IPS-18c (cell line): Measurements from ENCODE around the gene CEP164.

Experiments used
- H3K4me3 ChIP-seq: 2 replicates; pipeline ENCODE4 v1.7.0; 2013; ENCODE audit warnings: low read depth, mild to moderate bottlenecking, low read length, moderate library complexity; ENCODE audit not compliant: insufficient read depth
- H3K9me3 ChIP-seq: one replicate; pipeline ENCODE4 v1.6.1; 2013; ENCODE audit warnings: mild to moderate bottlenecking, low read length, moderate library complexity; ENCODE audit not compliant: control insufficient read depth, insufficient read depth

The CEP164 gene

GRCh38 chr11:117457031-117457785 is 129.6 kb downstream of the CEP164 start:
- Histone ChIP-seq H3K4me3 (no peak overlapping the region), H3K9me3 (no peaks in the 10 kb centered on the region)

- Histone ChIP-seq H3K9me3 (no peaks in the 10 kb centered on the region), H3K4me3 (no peak overlapping the region)
Measured at GRCh38 chr11:117457835-117458234, 130.2 kb downstream of the CEP164 start.

- Histone ChIP-seq H3K9me3 (no peaks in the 10 kb centered on the region), H3K4me3 (no peak overlapping the region)
Measured at GRCh38 chr11:117458275-117459122, 130.8 kb downstream of the CEP164 start.

DNA sequence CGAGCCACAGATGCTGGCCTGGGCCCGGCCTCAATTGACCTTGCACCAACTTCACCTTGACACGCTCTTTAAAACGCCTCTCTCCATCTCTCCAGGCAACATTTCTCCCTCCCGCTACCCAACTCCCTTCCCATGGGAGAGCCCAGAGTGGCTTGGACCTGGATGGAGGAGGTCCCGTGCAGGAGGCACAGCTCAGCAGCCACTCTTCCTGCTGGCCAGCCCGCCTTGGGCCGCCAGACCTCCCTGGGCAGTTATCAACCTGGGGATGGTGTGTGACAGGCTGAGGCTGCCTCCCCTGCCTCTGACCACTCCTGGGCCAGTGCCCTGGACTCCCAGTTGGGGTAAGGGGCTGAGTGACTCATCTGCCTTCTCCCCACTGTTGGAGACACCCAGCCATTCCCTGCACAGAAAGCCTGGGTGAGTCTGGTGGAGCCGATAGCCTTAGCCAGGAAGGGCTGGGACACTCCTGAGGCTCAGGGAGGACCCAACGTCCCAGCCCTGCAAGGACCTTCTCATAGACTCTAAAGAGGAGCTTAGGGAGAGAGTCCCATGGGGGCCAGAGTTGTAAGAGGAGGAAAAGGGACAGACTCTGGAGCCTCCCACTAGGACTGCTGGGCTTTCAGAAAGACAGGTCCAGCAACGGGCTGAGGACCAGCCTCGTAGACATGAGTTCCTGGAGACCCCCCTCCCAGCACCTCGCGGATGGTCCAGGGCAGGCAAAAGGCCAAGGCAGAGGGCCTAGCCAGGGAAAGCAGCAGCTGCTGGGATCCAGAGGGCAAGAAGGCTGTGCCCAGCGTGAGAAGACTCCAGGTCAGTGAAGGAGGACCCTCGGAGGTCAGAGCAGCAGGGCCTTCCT is 131.7 kb downstream of the CEP164 start:
- no peaks in the 10 kb centered on the region for H3K9me3 ChIP-seq
- H3K4me3 ChIP-seq = no peak overlapping the region

GRCh38 chr11:117459979-117460300 is 132.3 kb downstream of the CEP164 start:
- Histone ChIP-seq H3K4me3 (no peak overlapping the region), H3K9me3 (no peaks in the 10 kb centered on the region)

GRCh38 chr11:117461396-117462182 is 133.9 kb downstream of the CEP164 start:
- no peak overlapping the region for H3K4me3 ChIP-seq
- H3K9me3 ChIP-seq = no peaks in the 10 kb centered on the region

- Histone ChIP-seq H3K9me3 (no peaks in the 10 kb centered on the region), H3K4me3 (no peak overlapping the region)
Measured at GRCh38 chr11:117462183-117462863, 134.7 kb downstream of the CEP164 start.

- Histone ChIP-seq H3K9me3 (no peaks in the 10 kb centered on the region), H3K4me3 (no peak overlapping the region)
Measured at GRCh38 chr11:117462864-117463247, 135.2 kb downstream of the CEP164 start.
